HG03558 (cell line): Measurements from ENCODE around the gene ZC2HC1C.

Source experiments
- ATAC-seq: cut with Tn5 transposase; IDR thresholded peaks from one replicate; pipeline ENCODE4 v1.9.1; 2021; ENCODE audit warnings: moderate number of reproducible peaks; ENCODE audit not compliant: unreplicated experiment; ENCODE audit errors: extremely low read depth

Gene ZC2HC1C

GRCh38 chr14:75069121-75069810 lies at the start of gene ZC2HC1C:
TSS of gene ZC2HC1C (plus strand) at chr14:75069641. CDS start at chr14:75070574, 933 bp downstream.
- ATAC-seq = no peak

- ATAC-seq = no peak
These were observed 46.8 kb upstream of the ZC2HC1C start for GRCh38 chr14:75022655-75023054.

- no peak for ATAC-seq
These were observed 46.3 kb upstream of the ZC2HC1C start for GRCh38 chr14:75023108-75023507.

GRCh38 chr14:75025082-75025481 lies 44.4 kb upstream of the ZC2HC1C start:
- no peak for ATAC-seq

- no peak for ATAC-seq
These were observed 43.6 kb upstream of the ZC2HC1C start for GRCh38 chr14:75025876-75026275.

GRCh38 chr14:75030147-75030546 lies 39.3 kb upstream of the ZC2HC1C start:
- ATAC-seq = no peak

GRCh38 chr14:75032939-75033338 lies 36.5 kb upstream of the ZC2HC1C start:
- no peak for ATAC-seq

GRCh38 chr14:75040507-75040906 lies 28.9 kb upstream of the ZC2HC1C start:
- no peak for ATAC-seq

- ATAC-seq = no peak
These were observed 28.5 kb upstream of the ZC2HC1C start for GRCh38 chr14:75040959-75041358.

GRCh38 chr14:75041613-75042012 lies 27.8 kb upstream of the ZC2HC1C start:
- no peak for ATAC-seq

GRCh38 chr14:75042035-75042434 lies 27.4 kb upstream of the ZC2HC1C start:
- ATAC-seq = no peak

- no peak for ATAC-seq
These were observed 25.1 kb upstream of the ZC2HC1C start for GRCh38 chr14:75044322-75044721.

GRCh38 chr14:75044752-75045151 lies 24.7 kb upstream of the ZC2HC1C start:
- no peak for ATAC-seq

GRCh38 chr14:75046275-75046674 lies 23.2 kb upstream of the ZC2HC1C start:
- no peak for ATAC-seq

GRCh38 chr14:75046899-75047298 lies 22.5 kb upstream of the ZC2HC1C start:
- no peak for ATAC-seq

GRCh38 chr14:75047506-75047905 lies 21.9 kb upstream of the ZC2HC1C start:
- no peak for ATAC-seq

- ATAC-seq = no peak
These were observed 21.3 kb upstream of the ZC2HC1C start for GRCh38 chr14:75048101-75048500.

- no peak for ATAC-seq
These were observed 20.3 kb upstream of the ZC2HC1C start for GRCh38 chr14:75049136-75049535.

GRCh38 chr14:75049731-75050201 lies 19.7 kb upstream of the ZC2HC1C start:
- ATAC-seq = no peak

GRCh38 chr14:75050852-75051555 lies 18.4 kb upstream of the ZC2HC1C start, which contains the start of gene MLH3:
TSS of gene MLH3 (minus strand) at chr14:75051467. CDS start at chr14:75049655, 1,812 bp downstream.
- ATAC-seq = peak; percentile 61

GRCh38 chr14:75051556-75051899 lies 17.9 kb upstream of the ZC2HC1C start:
- ATAC-seq = no peak
